ENCODE measurements around the gene PCSK1N.

PCSK1N gene

GRCh38 chrX:48801280-48802088 lies 33.9 kb downstream of the PCSK1N start, which contains the start of gene HDAC6:
TSS of gene HDAC6 (plus strand) at chrX:48802067. CDS start at chrX:48802693, 626 bp downstream.
- Histone ChIP-seq H3K27me3 (ENCODE audit: control insufficient read depth, insufficient read depth, low read length) (no peaks in the 10 kb centered on the region), H3K9ac (ENCODE audit: low read length) (peak within 1 kb of the TSS; percentile 98), H3K9me3 (ENCODE audit: control insufficient read depth, insufficient read depth, low read depth, low read length) (peaks cover 13% of the 10 kb centered on the region; the same call in 1 of the 2 replicates)

DNA sequence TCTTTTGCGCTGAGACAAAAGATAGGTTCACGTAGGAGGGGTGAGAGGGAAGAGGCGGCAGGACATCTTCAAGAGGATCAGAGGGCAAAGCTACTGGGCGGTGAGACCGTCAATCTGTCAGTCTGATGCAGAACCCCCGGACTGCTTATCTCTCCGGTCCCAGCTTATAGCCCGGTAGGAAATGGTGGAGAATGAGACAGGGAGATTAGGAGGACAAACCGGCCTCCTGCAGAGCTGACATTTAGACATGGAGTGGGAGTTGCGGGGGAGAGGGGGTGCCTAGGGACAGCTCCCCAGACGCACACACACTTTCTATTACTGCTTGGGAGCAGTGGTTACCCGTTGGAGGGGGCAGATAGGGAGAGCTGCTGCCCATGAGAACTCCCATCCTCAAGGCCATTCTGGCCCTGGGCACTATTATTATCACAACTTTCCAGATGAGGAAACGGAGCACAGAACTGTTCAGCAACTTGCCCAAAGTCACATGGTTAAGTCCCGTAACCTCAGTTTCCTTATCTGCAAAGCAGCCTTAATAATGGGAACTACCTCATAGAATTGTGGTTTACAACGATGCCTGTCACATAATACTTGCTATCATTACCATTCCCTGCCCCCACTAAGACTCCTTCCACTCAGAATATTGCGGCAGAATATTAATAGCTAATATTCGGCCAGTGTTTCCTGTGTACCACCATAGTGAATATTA lies 34.7 kb downstream of the PCSK1N start:
- Histone ChIP-seq H3K27me3 (ENCODE audit: control insufficient read depth, insufficient read depth, low read length) (no peaks in the 10 kb centered on the region), H3K4me3 (ENCODE audit: low read depth, low read length) (peak overlapping the region; percentile 89), H3K27ac (ENCODE audit: low read depth, low read length) (peak overlapping the region; percentile 98), H3K4me1 (ENCODE audit: control insufficient read depth, insufficient read depth, low read length) (no peaks in the 10 kb centered on the region; the same call in 1 of the 2 replicates), H3K9me3 (ENCODE audit: control insufficient read depth, insufficient read depth, low read depth, low read length) (peaks cover 13% of the 10 kb centered on the region; the same call in 1 of the 2 replicates), H3K9ac (ENCODE audit: low read length) (peak overlapping the region; percentile 98), H3K36me3 (ENCODE audit: control insufficient read depth, insufficient read depth, low read length) (peaks cover 15% of the 10 kb centered on the region)

More at GRCh38 chrX:48801280-48802088, 33.9 kb downstream of the PCSK1N start, which contains the start of gene HDAC6:
- H3K4me3 ChIP-seq (ENCODE audit: low read depth, low read length) = peak within 1 kb of the TSS; percentile 89
- no peaks in the 10 kb centered on the region; the same call in 1 of the 2 replicates for H3K4me1 ChIP-seq (ENCODE audit: control insufficient read depth, insufficient read depth, low read length)
- H3K36me3 ChIP-seq (ENCODE audit: control insufficient read depth, insufficient read depth, low read length) = peaks cover 22% of the 10 kb centered on the region
- peak within 1 kb of the TSS; percentile 98 for H3K27ac ChIP-seq (ENCODE audit: low read depth, low read length)

DNA sequence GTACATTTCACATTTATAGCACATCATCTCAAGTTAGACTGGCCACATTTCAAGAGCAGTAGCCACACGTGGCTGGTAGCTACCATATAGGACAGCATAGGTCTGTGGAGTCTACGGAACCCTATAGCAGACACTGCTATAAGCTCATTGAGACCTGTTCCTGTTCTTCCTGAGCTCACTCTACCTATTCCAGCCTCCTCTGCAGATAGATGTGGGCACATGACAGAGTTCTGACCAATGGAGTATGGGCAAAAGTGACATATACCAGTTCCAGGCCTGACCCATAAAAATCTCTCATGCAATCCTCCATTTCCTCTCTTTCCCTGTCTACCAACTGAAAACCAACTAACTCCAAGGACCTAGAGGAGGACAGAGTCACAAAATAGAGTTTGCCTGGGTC lies 37.1 kb downstream of the PCSK1N start:
- H3K36me3 ChIP-seq (ENCODE audit: control insufficient read depth, insufficient read depth, low read length) = peaks cover 3% of the 10 kb centered on the region
- H3K4me3 ChIP-seq (ENCODE audit: low read depth, low read length) = no peak overlapping the region
- H3K9ac ChIP-seq (ENCODE audit: low read length) = no peak overlapping the region
- H3K4me1 ChIP-seq (ENCODE audit: control insufficient read depth, insufficient read depth, low read length) = peaks cover 6% of the 10 kb centered on the region; the same call in 1 of the 2 replicates
- H3K9me3 ChIP-seq (ENCODE audit: control insufficient read depth, insufficient read depth, low read depth, low read length) = peaks cover 7% of the 10 kb centered on the region; the same call in 1 of the 2 replicates
- no peaks in the 10 kb centered on the region for H3K27me3 ChIP-seq (ENCODE audit: control insufficient read depth, insufficient read depth, low read length)
- H3K27ac ChIP-seq (ENCODE audit: low read depth, low read length) = no peak overlapping the region

DNA sequence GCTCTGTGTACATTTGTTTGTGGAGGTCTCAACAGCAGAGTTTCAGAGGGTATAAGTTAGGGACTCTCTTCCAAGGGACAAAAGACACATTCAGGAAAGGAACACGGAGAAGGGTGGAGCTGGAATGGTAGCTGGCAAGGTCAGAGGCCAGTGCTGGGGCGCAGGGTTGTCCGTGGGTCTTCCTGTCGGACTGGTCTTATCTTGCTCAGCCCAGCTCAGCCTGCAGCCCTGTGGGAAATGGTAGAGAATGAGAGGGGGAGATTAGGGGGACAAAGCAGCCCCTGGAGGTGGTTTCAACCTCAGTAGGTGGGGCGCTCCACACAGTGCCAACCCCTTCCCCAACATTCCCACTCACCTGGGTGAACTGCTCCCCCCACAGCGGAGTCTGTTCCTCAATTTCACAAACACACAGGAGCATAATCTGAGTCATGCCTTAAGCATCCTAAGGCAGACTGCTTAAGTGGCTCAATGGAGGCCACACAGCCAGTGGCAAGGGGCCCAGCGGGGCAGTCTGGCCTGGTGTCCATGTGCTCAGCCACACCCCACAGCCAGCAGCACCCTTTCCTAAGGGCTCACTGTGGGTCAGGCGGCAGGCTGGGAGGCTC lies 40.4 kb downstream of the PCSK1N start:
- Histone ChIP-seq H3K9ac (ENCODE audit: low read length) (no peak overlapping the region), H3K4me3 (ENCODE audit: low read depth, low read length) (no peak overlapping the region), H3K9me3 (ENCODE audit: control insufficient read depth, insufficient read depth, low read depth, low read length) (peaks cover 13% of the 10 kb centered on the region; the same call in 1 of the 2 replicates), H3K4me1 (ENCODE audit: control insufficient read depth, insufficient read depth, low read length) (peaks cover 6% of the 10 kb centered on the region; the same call in 1 of the 2 replicates), H3K36me3 (ENCODE audit: control insufficient read depth, insufficient read depth, low read length) (no peaks in the 10 kb centered on the region), H3K27me3 (ENCODE audit: control insufficient read depth, insufficient read depth, low read length) (no peaks in the 10 kb centered on the region), H3K27ac (ENCODE audit: low read depth, low read length) (no peak overlapping the region)

GRCh38 chrX:48794340-48794910 lies 41.0 kb downstream of the PCSK1N start:
- H3K4me3 ChIP-seq (ENCODE audit: low read depth, low read length) = no peak overlapping the region
- peaks cover 13% of the 10 kb centered on the region; the same call in 1 of the 2 replicates for H3K9me3 ChIP-seq (ENCODE audit: control insufficient read depth, insufficient read depth, low read depth, low read length)
- H3K27ac ChIP-seq (ENCODE audit: low read depth, low read length) = no peak overlapping the region
- H3K36me3 ChIP-seq (ENCODE audit: control insufficient read depth, insufficient read depth, low read length) = no peaks in the 10 kb centered on the region
- no peak overlapping the region for H3K9ac ChIP-seq (ENCODE audit: low read length)
- H3K4me1 ChIP-seq (ENCODE audit: control insufficient read depth, insufficient read depth, low read length) = peaks cover 6% of the 10 kb centered on the region; the same call in 1 of the 2 replicates
- no peaks in the 10 kb centered on the region for H3K27me3 ChIP-seq (ENCODE audit: control insufficient read depth, insufficient read depth, low read length)

- no peak overlapping the region for H3K4me3 ChIP-seq (ENCODE audit: low read depth, low read length)
- H3K9me3 ChIP-seq (ENCODE audit: control insufficient read depth, insufficient read depth, low read depth, low read length) = peaks cover 13% of the 10 kb centered on the region; the same call in 1 of the 2 replicates
- peaks cover 6% of the 10 kb centered on the region; the same call in 1 of the 2 replicates for H3K4me1 ChIP-seq (ENCODE audit: control insufficient read depth, insufficient read depth, low read length)
- H3K27ac ChIP-seq (ENCODE audit: low read depth, low read length) = no peak overlapping the region
- no peak overlapping the region for H3K9ac ChIP-seq (ENCODE audit: low read length)
- no peaks in the 10 kb centered on the region for H3K36me3 ChIP-seq (ENCODE audit: control insufficient read depth, insufficient read depth, low read length)
- H3K27me3 ChIP-seq (ENCODE audit: control insufficient read depth, insufficient read depth, low read length) = no peaks in the 10 kb centered on the region
These were observed 41.5 kb downstream of the PCSK1N start for GRCh38 chrX:48793935-48794334.

DNA sequence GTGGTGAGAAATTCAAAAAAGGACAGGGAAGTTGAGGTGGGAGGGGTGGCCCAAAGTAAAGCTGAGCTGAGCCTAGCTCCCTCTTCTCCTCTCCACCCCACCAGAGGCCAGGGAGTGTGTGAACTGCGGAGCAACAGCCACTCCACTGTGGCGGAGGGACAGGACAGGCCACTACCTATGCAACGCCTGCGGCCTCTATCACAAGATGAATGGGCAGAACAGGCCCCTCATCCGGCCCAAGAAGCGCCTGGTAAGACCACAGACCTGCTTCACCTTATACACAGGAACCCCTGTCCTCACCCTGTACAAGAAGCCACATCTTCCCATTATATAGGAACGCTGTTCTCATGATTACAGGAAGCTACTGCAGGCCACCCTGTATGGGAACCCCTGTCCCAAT lies 43.2 kb downstream of the PCSK1N start:
- no peak overlapping the region for H3K9ac ChIP-seq (ENCODE audit: low read length)

GRCh38 chrX:48791063-48791820 lies 44.2 kb downstream of the PCSK1N start:
- no peak overlapping the region for H3K4me3 ChIP-seq (ENCODE audit: low read depth, low read length)

More for the DNA sequence above, 43.2 kb downstream of the PCSK1N start:
- Histone ChIP-seq H3K27ac (ENCODE audit: low read depth, low read length) (no peak overlapping the region), H3K36me3 (ENCODE audit: control insufficient read depth, insufficient read depth, low read length) (no peaks in the 10 kb centered on the region), H3K27me3 (ENCODE audit: control insufficient read depth, insufficient read depth, low read length) (peaks cover under 1% of the 10 kb centered on the region; the same call in 1 of the 2 replicates), H3K9me3 (ENCODE audit: control insufficient read depth, insufficient read depth, low read depth, low read length) (peaks cover 15% of the 10 kb centered on the region; the same call in 1 of the 2 replicates), H3K4me3 (ENCODE audit: low read depth, low read length) (no peak overlapping the region), H3K4me1 (ENCODE audit: control insufficient read depth, insufficient read depth, low read length) (peaks cover 6% of the 10 kb centered on the region; the same call in 1 of the 2 replicates)

GRCh38 chrX:48790477-48790876 lies 44.9 kb downstream of the PCSK1N start:
- no peaks in the 10 kb centered on the region for H3K36me3 ChIP-seq (ENCODE audit: control insufficient read depth, insufficient read depth, low read length)
- peaks cover 15% of the 10 kb centered on the region; the same call in 1 of the 2 replicates for H3K9me3 ChIP-seq (ENCODE audit: control insufficient read depth, insufficient read depth, low read depth, low read length)
- H3K4me3 ChIP-seq (ENCODE audit: low read depth, low read length) = no peak overlapping the region
- H3K9ac ChIP-seq (ENCODE audit: low read length) = no peak overlapping the region
- peaks cover 7% of the 10 kb centered on the region for H3K27me3 ChIP-seq (ENCODE audit: control insufficient read depth, insufficient read depth, low read length)
- H3K4me1 ChIP-seq (ENCODE audit: control insufficient read depth, insufficient read depth, low read length) = peaks cover 6% of the 10 kb centered on the region; the same call in 1 of the 2 replicates
- no peak overlapping the region for H3K27ac ChIP-seq (ENCODE audit: low read depth, low read length)

More at GRCh38 chrX:48791063-48791820, 44.2 kb downstream of the PCSK1N start:
- no peak overlapping the region for H3K9ac ChIP-seq (ENCODE audit: low read length)
- H3K27ac ChIP-seq (ENCODE audit: low read depth, low read length) = no peak overlapping the region
- peaks cover 7% of the 10 kb centered on the region for H3K27me3 ChIP-seq (ENCODE audit: control insufficient read depth, insufficient read depth, low read length)
- no peaks in the 10 kb centered on the region for H3K36me3 ChIP-seq (ENCODE audit: control insufficient read depth, insufficient read depth, low read length)
- H3K9me3 ChIP-seq (ENCODE audit: control insufficient read depth, insufficient read depth, low read depth, low read length) = peaks cover 15% of the 10 kb centered on the region; the same call in 1 of the 2 replicates
- H3K4me1 ChIP-seq (ENCODE audit: control insufficient read depth, insufficient read depth, low read length) = peaks cover 6% of the 10 kb centered on the region; the same call in 1 of the 2 replicates
